BJ (cell line): ENCODE data around the gene MRTO4. TPM values are rescaled to one million over a fixed set of nuclear protein-coding genes. Genes with fewer than 3 reads are reported as not detected.
"Not testable (repeated sequence)": the region's sequence is repeated elsewhere in the genome, so short reads cannot be mapped to it uniquely, and the experiment has no call there.

ENCODE experiments used
- CTCF ChIA-PET: fragments of 350-600 bp; formaldehyde crosslinking; extraction: SDS; loops from one replicate; lab custom pipeline; 2021; ENCODE audit warnings: antibody characterized with exemption, inconsistent platforms; lab: Yijun Ruan, JAX
- POLR2A ChIA-PET: fragments of 300-600 bp; sonication (Branson Sonifier 250); formaldehyde crosslinking; extraction: SDS; loops from one replicate; lab custom pipeline; 2021; ENCODE audit warnings: antibody characterized with exemption; lab: Charles Lee
- DNase-seq: peaks from one replicate; pipeline ENCODE4 v3.0.0-alpha.2; 2011; ENCODE audit warnings: low read depth
- H3K27me3 ChIP-seq: 2 replicates; pipeline ENCODE4 v1.6.0; 2011; ENCODE audit warnings: low read length; ENCODE audit not compliant: control insufficient read depth, insufficient read depth
- H3K36me3 ChIP-seq: 2 replicates; pipeline ENCODE4 v1.5.1; 2011; ENCODE audit warnings: low read length; ENCODE audit not compliant: control insufficient read depth, insufficient read depth
- H3K4me3 ChIP-seq: 2 replicates; pipeline ENCODE4 v1.5.1; 2011; ENCODE audit warnings: low read depth, mild to moderate bottlenecking, control low read depth, low read length
- CTCF ChIP-seq: IDR thresholded peaks from 2 replicates; pipeline ENCODE4 v1.5.1; 2011; ENCODE audit warnings: low read depth, mild to moderate bottlenecking, control low read depth, inconsistent platforms, low read length, moderate library complexity; ENCODE audit not compliant: insufficient read depth
- polyA plus RNA-seq: library from polyadenylated mRNA; depleted of rRNA; stranded (reverse); fragments of >200 nt; gene quantifications from 2 replicates; pipeline ENCODE4 v1.2.3, GENCODE V29; 2011

The MRTO4 gene
- polyA plus RNA-seq, 1 experiment = 37.5 TPM

- no peaks in the 10 kb centered on the region for H3K27me3 ChIP-seq
- no peak for DNase-seq
- CTCF ChIA-PET = no interaction called here
Observed at GRCh38 chr1:19289244-19289643, 37.6 kb downstream of the MRTO4 start.

GRCh38 chr1:19294638-19295037, 43.0 kb downstream of the MRTO4 start:
- no peak for TF ChIP-seq CTCF
- Histone ChIP-seq H3K4me3 (no peak overlapping the region), H3K36me3 (no peaks in the 10 kb centered on the region), H3K27me3 (no peaks in the 10 kb centered on the region)
- POLR2A ChIA-PET = no interaction called here
- CTCF ChIA-PET = interaction anchor here (0.7 to 1.2 kb wide), 3 partner anchors 11 to 33 kb away, joined by 3 read pairs; no protein-coding TSS in a partner anchor
- DNase-seq = no peak

More at GRCh38 chr1:19289244-19289643, 37.6 kb downstream of the MRTO4 start:
- no peak overlapping the region for H3K4me3 ChIP-seq
- no peaks in the 10 kb centered on the region for H3K36me3 ChIP-seq
- POLR2A ChIA-PET = interaction anchor here (0.6 kb wide), 1 partner anchor 196 kb away, joined by 3 read pairs; the partner anchor contains the start of gene CAPZB
- TF ChIP-seq CTCF = no peak

- no peak for TF ChIP-seq CTCF
- Histone ChIP-seq H3K27me3 (no peaks in the 10 kb centered on the region), H3K36me3 (peaks cover 13% of the 10 kb centered on the region), H3K4me3 (no peak overlapping the region)
- POLR2A ChIA-PET = no interaction called here
- no peak for DNase-seq
- CTCF ChIA-PET = no interaction called here
Observed at GRCh38 chr1:19300211-19300610, 48.6 kb downstream of the MRTO4 start.

- H3K27me3 ChIP-seq, DNase-seq, POLR2A ChIA-PET, H3K4me3 ChIP-seq: not testable (repeated sequence)
- CTCF ChIA-PET = interaction anchor here (1.3 kb wide), 1 partner anchor 12 kb away, joined by 3 read pairs; no protein-coding TSS in a partner anchor
- peaks cover 32% of the 10 kb centered on the region for H3K36me3 ChIP-seq
Observed at GRCh38 chr1:19304081-19304480, 52.5 kb downstream of the MRTO4 start.

GRCh38 chr1:19305880-19306279, 54.3 kb downstream of the MRTO4 start:
- H3K36me3 ChIP-seq = peaks cover 32% of the 10 kb centered on the region
- POLR2A ChIA-PET = no interaction called here
- no peak for TF ChIP-seq CTCF
- no peak for DNase-seq
- H3K27me3 ChIP-seq = no peaks in the 10 kb centered on the region
- H3K4me3 ChIP-seq = no peak overlapping the region
- CTCF ChIA-PET = no interaction called here

- no peaks in the 10 kb centered on the region for H3K27me3 ChIP-seq
- no peak overlapping the region for H3K4me3 ChIP-seq
- no peak for DNase-seq
- ChIA-PET POLR2A (no interaction called here), CTCF (no interaction called here)
- peaks cover 32% of the 10 kb centered on the region for H3K36me3 ChIP-seq
- TF ChIP-seq CTCF = no peak
Observed at GRCh38 chr1:19306941-19307340, 55.3 kb downstream of the MRTO4 start.
